Loucy (cell line): ENCODE data around the gene INHA.

ENCODE experiments used
- CTCF ChIP-seq: fragments of 200-600 bp; sonication (generic); conservative IDR thresholded peaks from 2 replicates; pipeline ENCODE4 v1.5.1; 2014; ENCODE audit warnings: mild to moderate bottlenecking, antibody characterized with exemption, low read length
- EZH2phosphoT487 ChIP-seq: fragments of 200-600 bp; IDR thresholded peaks from 2 replicates; pipeline ENCODE4 v1.6.1; 2018; ENCODE audit warnings: antibody characterized with exemption, mild to moderate bottlenecking, moderate library complexity, borderline replicate concordance

- no peak for TF ChIP-seq CTCF
- no peak for TF ChIP-seq EZH2phosphoT487
Observed at GRCh38 chr2:219552382-219553167, 19.5 kb upstream of the INHA start.
